Omental fat pad (tissue), 4 donors: ENCODE data around the gene ESYT3. TPM values are rescaled to one million over a fixed set of nuclear protein-coding genes. Genes with fewer than 3 reads are reported as not detected.

ENCODE experiments used
- ATAC-seq: fragments of 150-250 bp; one replicate; pipeline ENCODE4 v1.9.1; 2016; ENCODE audit warnings: mild to moderate bottlenecking, moderate library complexity; ENCODE audit not compliant: low FRiP score
- DNase-seq: peaks from one replicate; pipeline ENCODE4 v3.0.0-alpha.2; 2019; ENCODE audit warnings: low spot score
- CTCF ChIP-seq, 3 donors: fragments of 450-650 bp; IDR thresholded peaks; one replicate each; pipeline ENCODE4 v1.5.1; 2016 to 2017; ENCODE audit warnings: antibody characterized with exemption in 3 of 3, mild to moderate bottlenecking in 3 of 3, moderate library complexity in 2 of 3
- total RNA-seq, 4 donors: library from RNA; depleted of rRNA; stranded (reverse); fragments of >200 nt; gene quantifications; one replicate each; pipeline ENCODE4 v1.1.0, GENCODE V29; 2016

Gene ESYT3
- total RNA-seq, 4 donors from 2014 or later, result 0.75 to 2.3 (median 1.5) TPM; not detected in 1

DNA sequence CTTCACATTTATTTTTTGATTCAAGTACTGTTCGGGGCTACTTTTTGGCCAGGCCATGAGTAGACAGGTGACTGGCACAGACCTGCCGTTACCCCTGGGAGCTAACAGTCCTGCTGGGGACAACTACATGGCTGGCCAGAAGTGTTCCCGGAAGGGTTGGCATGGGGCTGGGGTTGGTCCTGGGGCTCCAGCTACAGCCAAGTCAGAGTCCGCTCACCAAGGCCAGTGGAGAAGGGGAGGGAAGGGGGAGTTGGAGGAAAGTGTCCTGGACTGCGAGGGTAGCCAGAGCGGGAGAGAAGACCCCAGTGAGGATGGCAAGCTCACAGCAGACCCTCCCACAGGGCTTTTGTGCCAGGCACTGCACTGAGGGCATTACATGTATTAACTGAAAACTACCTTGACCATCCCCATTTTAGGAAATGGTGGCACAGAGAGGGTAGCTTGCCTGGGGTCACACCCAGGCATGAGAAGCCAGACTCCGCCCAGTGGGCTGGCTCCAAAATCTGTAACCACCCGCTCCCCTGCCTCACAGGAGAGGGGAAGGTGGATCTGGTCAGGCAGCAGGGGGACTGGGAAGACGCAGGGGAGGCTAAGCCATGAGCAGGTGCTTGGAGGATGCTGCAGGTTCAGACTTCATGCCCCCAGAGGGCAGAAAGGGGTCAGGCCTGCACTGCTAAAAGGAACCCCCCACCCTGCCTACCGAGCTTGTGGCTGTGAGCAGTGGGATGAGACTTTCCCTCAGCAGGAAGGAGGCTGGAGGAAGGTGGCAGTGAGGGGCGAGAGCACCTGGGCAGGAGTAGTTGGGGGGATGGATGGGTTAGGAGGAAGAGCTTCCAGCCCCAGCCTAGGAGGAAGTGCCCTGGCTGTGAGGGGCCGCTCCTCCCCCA is 38.3 kb upstream of the ESYT3 start:
- no peak for TF ChIP-seq CTCF (IDR thresholded peaks at IDR 0.05)
- ATAC-seq (no peak), DNase-seq (no peak)

DNA sequence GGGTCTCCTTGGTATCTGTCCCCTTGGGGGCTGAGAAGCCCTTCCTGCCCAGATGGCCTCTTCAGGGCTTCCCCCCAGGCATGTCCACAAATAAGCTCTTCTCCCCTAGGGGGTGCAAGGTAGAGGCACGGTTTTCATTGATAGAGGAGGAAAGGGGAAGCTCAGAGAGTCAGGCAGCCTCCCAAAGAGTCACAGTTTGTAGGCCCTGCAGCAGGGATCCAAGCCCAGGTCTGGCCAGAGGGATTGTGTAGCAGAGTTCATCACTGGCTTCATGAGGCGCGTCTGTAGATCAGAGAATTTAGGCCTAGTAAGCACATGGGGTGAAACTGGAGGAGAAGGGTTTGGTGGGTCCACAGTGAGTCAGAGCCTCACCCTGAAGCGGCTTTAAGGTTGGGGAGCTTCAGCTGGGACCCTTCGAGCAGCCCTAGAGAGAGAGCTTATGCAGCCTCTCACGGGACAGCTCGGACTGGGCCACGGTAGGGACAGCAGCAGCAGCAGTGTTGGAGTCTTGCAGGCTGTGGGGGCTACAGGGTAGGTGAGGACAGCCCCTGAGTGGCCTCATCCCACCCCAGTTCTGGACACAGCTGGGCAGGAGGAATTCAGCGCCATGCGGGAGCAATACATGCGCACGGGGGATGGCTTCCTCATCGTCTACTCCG is 37.5 kb upstream of the ESYT3 start:
- ATAC-seq (no peak), DNase-seq (no peak)
- no peak for TF ChIP-seq CTCF (IDR thresholded peaks at IDR 0.05)

GRCh38 chr3:138397983-138398382 is 36.4 kb upstream of the ESYT3 start:
- no peak for ATAC-seq
- DNase-seq, result no peak
- no peak for TF ChIP-seq CTCF (IDR thresholded peaks at IDR 0.05)

DNA sequence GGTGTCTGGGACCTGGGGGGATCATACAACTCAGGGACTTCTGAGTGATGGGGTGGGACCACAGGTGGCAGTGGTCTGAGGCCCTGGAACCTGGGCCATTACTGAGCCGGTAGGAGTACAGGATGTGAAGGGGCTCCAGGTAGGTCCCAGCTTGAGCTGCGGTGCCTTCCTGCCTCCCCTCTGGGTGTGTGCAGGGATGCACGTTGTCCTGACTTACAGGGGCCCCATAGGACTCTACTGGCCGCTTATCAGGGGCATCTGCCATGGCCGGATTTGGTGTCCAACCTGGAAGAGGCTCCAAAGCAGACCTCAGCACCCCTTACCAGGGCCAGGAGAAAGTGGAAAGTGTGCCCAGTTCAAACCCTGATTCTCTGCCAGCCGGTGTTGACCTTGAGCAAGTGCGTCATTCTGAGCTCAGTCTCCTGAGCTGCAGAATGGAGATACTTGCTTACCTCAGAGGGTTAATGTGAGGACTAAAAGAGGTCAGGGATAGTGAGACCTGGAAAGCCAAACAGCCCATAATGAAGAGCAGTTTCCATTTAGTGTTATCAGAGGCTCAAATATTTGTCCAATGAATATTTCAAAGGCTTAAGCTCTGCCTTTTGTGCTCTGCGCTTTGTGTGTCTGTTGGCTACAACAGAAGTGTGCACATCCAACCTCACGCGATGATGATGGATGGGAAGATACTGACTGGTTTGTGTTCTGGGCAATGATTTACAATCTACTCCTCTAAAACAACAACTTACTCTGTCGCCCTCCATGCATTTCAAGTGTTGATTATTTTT is 35.4 kb upstream of the ESYT3 start:
- DNase-seq (no peak), ATAC-seq (no peak)
- no peak for TF ChIP-seq CTCF (IDR thresholded peaks at IDR 0.05)

DNA sequence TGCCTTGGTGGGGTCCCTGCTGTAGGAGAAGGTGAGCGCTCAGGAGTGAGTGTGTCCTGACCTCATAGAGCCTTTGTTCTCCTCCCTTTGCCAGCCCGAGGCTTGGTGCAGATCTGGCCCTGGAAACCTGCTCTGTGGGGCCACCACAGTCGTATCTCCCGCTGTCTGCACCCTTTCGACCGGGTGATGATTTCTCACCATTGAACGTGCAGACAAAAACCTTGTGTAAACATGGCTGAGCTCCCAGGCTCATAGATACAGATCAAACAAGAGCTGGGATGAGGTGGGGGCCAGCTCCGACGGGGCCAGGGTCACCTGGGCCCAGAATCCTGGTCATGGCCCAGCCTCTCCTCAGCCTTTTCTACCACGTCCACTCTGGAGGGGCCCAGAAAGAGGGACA is 34.6 kb upstream of the ESYT3 start:
- no peak for TF ChIP-seq CTCF (IDR thresholded peaks at IDR 0.05)
- no peak for DNase-seq
- ATAC-seq, result no peak

DNA sequence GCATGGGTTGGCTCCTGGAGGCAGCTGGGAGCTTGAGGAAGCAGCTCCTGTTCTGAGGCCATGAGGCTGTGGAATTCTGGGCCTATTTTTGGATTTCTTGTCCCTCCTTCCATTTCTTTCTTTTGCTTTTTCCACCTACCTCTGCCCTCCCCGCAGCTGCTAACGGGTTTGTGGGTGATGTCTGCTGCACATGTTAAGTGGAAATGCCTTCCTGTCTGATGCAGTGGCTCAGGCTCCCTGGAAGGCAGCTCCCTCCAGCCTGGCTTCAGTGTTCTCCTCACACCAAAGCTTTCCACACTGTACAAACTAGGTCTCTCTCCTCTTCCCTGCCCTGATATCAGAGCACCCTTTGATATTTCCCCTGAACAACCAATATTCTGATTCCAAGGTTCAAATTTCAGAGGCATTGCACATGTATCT is 33.8 kb upstream of the ESYT3 start:
- no peak for TF ChIP-seq CTCF (IDR thresholded peaks at IDR 0.05)
- DNase-seq (no peak), ATAC-seq (no peak)
